BJ (cell line): ENCODE data around the gene PAF1. TPM values are rescaled to one million over a fixed set of nuclear protein-coding genes. Genes with fewer than 3 reads are reported as not detected.
A peak's percentile ranks its signal among the peaks of the same experiment; 100 is the strongest.

Source experiments
- CTCF ChIA-PET: fragments of 350-600 bp; formaldehyde crosslinking; extraction: SDS; loops from one replicate; lab custom pipeline; 2021; ENCODE audit warnings: antibody characterized with exemption, inconsistent platforms; lab: Yijun Ruan, JAX
- POLR2A ChIA-PET: fragments of 300-600 bp; sonication (Branson Sonifier 250); formaldehyde crosslinking; extraction: SDS; loops from one replicate; lab custom pipeline; 2021; ENCODE audit warnings: antibody characterized with exemption; lab: Charles Lee
- DNase-seq: peaks from one replicate; pipeline ENCODE4 v3.0.0-alpha.2; 2011; ENCODE audit warnings: low read depth
- H3K27me3 ChIP-seq: 2 replicates; pipeline ENCODE4 v1.6.0; 2011; ENCODE audit warnings: low read length; ENCODE audit not compliant: control insufficient read depth, insufficient read depth
- H3K36me3 ChIP-seq: 2 replicates; pipeline ENCODE4 v1.5.1; 2011; ENCODE audit warnings: low read length; ENCODE audit not compliant: control insufficient read depth, insufficient read depth
- H3K4me3 ChIP-seq: 2 replicates; pipeline ENCODE4 v1.5.1; 2011; ENCODE audit warnings: low read depth, mild to moderate bottlenecking, control low read depth, low read length
- polyA plus RNA-seq: library from polyadenylated mRNA; depleted of rRNA; stranded (reverse); fragments of >200 nt; gene quantifications from 2 replicates; pipeline ENCODE4 v1.2.3, GENCODE V29; 2011
- TF ChIP-seq, protein P1 (sequence below): IDR thresholded peaks from 2 replicates; pipeline ENCODE4 v1.5.1; 2011; ENCODE audit warnings: low read depth, mild to moderate bottlenecking, control low read depth, inconsistent platforms, low read length, moderate library complexity; ENCODE audit not compliant: insufficient read depth

The PAF1 gene
- polyA plus RNA-seq, 1 experiment: 50.2 TPM

DNA sequence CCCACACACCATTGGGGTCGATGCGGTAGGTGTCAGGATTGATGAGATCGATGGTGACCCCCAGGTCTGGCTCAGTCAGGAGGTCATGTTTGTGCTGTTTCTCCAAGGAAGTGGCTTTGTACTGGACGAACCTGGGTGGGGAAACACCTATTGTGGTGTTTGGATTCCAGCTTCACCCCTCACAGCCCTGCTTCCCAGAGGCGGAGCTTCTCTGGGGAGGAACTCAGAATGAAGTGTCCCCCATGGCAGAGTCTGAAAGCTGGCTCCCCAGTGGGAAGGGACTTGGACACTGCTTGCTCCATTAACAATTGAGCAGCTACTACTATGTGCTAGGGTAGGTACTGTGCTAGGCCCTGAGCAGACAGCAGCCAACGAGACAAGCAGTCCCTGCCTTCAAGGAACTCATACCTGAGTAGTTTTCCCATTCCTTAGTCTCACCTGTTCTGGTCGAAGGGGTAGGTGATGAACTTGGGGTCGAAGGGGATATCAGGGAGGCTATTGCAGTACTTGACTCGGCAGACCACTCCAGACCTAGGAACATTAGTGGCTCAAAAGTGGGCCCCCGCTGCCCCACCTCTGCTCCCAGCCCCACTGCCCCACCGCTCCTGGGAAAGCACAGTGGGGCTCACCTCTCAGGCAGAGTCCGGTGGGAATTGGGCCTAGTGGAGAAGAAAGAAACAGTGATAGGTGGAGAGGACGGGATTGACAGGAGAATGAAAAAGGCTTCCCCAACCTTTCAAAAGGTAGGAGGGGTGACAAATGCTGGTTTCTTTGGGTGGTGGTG, 1.1 kb downstream of the PAF1 start:
- TF ChIP-seq, protein P1, sequence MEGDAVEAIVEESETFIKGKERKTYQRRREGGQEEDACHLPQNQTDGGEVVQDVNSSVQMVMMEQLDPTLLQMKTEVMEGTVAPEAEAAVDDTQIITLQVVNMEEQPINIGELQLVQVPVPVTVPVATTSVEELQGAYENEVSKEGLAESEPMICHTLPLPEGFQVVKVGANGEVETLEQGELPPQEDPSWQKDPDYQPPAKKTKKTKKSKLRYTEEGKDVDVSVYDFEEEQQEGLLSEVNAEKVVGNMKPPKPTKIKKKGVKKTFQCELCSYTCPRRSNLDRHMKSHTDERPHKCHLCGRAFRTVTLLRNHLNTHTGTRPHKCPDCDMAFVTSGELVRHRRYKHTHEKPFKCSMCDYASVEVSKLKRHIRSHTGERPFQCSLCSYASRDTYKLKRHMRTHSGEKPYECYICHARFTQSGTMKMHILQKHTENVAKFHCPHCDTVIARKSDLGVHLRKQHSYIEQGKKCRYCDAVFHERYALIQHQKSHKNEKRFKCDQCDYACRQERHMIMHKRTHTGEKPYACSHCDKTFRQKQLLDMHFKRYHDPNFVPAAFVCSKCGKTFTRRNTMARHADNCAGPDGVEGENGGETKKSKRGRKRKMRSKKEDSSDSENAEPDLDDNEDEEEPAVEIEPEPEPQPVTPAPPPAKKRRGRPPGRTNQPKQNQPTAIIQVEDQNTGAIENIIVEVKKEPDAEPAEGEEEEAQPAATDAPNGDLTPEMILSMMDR: no peak
- Histone ChIP-seq H3K4me3 (peak overlapping the region; percentile 100), H3K27me3 (no peaks in the 10 kb centered on the region), H3K36me3 (peaks cover 32% of the 10 kb centered on the region)
- CTCF ChIA-PET: interaction anchor here (0.7 to 2.2 kb wide), 6 partner anchors 8 to 268 kb away, joined by 3 to 10 read pairs (median 4); partner anchors contain the start of genes PLEKHG2 and SAMD4B
- DNase-seq: no peak
- POLR2A ChIA-PET: no interaction called here

DNA sequence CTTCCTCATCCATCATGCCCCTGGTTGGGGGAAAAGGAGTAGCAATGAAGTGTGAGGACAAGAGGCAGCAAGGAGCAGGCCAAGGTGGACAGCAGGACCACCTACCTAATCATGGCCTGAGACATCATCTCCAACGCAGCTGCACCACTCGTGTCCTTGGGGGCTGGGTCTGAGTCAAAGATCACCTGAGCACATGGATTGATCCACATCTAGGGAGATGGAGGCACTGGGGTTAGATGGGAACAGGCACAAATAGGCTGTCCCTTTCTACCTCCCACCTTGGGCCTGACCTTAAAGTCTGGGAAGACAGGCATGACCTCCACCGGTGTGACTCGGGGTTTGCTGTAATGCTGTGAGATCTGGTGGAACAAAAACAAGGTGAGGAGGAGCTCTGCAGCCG, 2.2 kb downstream of the PAF1 start:
- TF ChIP-seq, protein P1: no peak
- Histone ChIP-seq H3K36me3 (peaks cover 36% of the 10 kb centered on the region), H3K27me3 (no peaks in the 10 kb centered on the region), H3K4me3 (no peak overlapping the region)
- DNase-seq: no peak
- POLR2A ChIA-PET: no interaction called here
- CTCF ChIA-PET: interaction anchor here (0.7 to 1.0 kb wide), 3 partner anchors 9 to 23 kb away, joined by 3 to 4 read pairs (median 4); partner anchors contain the start of gene PLEKHG2

DNA sequence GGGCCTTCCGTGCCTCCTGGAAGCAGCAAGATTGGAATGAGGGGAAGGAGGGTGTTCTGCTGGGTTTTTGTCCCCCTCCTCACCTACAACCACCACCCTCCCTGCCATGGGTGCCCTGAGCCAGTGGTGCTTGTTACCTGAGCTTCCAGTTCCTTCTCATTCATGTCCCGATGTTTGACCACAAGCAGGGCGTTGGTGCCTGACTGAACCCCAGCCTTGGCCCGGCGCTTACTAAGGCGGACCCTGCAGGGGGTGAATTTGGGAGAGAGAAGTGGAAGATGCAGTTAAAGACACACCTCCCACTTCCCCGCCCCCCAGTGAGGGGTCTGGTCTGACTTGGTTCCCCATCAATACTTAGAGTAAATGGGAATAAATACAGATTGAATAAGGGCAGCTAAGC, 4.3 kb downstream of the PAF1 start:
- ChIA-PET POLR2A (no interaction called here), CTCF (interaction anchor here (1.5 kb wide), 1 partner anchor 12 kb away, joined by 4 read pairs; no protein-coding TSS in a partner anchor)
- TF ChIP-seq, protein P1: no peak
- DNase-seq: no peak
- H3K27me3 ChIP-seq: no peaks in the 10 kb centered on the region
- H3K36me3 ChIP-seq: peaks cover 48% of the 10 kb centered on the region
- H3K4me3 ChIP-seq: no peak overlapping the region

DNA sequence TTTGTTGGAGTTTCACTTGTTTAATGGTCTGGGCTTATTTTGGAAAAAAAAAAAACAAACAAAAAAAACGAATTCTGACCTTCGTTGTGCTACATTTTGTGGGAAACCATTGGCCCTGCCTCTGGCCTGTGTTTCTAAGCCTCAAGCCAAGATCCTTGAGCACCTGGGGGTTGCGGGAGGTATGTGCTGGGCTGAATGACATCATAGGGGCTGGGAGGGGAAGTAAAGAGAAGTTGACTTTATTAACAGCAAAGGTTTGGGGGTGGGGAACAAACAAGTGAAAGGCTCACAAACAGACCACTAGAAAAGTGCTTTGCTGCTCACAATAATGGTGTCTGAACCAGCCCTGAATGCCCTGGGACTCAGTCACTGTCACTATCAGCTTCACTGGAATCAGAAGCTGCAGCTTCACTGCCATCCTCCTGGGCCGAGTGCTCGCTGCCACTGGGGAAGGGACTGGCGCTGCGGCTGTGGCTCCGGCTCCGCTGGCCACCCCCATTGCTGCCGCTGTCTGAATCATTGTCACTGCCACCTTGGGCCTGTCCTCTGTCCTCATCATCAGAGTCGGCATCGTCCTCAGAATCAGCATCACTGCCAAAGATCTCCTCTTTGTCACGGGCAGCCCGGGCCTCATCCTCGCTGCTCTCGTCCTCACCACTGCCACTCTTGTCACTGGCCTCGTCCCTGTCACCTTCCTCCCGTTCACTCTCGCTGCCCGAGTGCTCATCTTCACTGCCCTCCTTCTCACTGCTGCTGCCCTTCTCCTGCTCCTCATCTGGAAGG, 5.1 kb downstream of the PAF1 start:
- POLR2A ChIA-PET: no interaction called here
- H3K4me3 ChIP-seq: no peak overlapping the region
- CTCF ChIA-PET: interaction anchor here (1.5 kb wide), 1 partner anchor 12 kb away, joined by 4 read pairs; no protein-coding TSS in a partner anchor
- DNase-seq: no peak
- TF ChIP-seq, protein P1: no peak
- H3K27me3 ChIP-seq: no peaks in the 10 kb centered on the region
- peaks cover 55% of the 10 kb centered on the region for H3K36me3 ChIP-seq
